Activated CD8-positive, alpha-beta memory T cell treated with anti-CD3 and anti-CD28 coated beads for 36 hours (primary cell): ENCODE data around the gene SNX25. TPM values are rescaled to one million over a fixed set of nuclear protein-coding genes. Genes with fewer than 3 reads are reported as not detected.
"Not testable (repeated sequence)": the region's sequence is repeated elsewhere in the genome, so short reads cannot be mapped to it uniquely, and the experiment has no call there.

Experiments
- CTCF ChIA-PET: fragments of 350-600 bp; sonication (Branson Sonifier 250); formaldehyde crosslinking; loops from one replicate; lab custom pipeline; 2021; ENCODE audit warnings: antibody characterized with exemption; lab: Charles Lee
- POLR2A ChIA-PET: fragments of 350-600 bp; sonication (Branson Sonifier 250); formaldehyde crosslinking; loops from one replicate; lab custom pipeline; 2021; ENCODE audit warnings: antibody characterized with exemption; lab: Charles Lee
- total RNA-seq, 2 experiments: library from RNA; stranded (reverse); gene quantifications; one replicate each; pipeline ENCODE4 v1.2.3, GENCODE V29; 2021

SNX25 gene
- total RNA-seq, 2 experiments from 2014 or later: 17.5 to 19.2 TPM

- CTCF ChIA-PET: no interaction called here
These were observed 37.1 kb downstream of the SNX25 start for GRCh38 chr4:185246453-185246852.

GRCh38 chr4:185247151-185247550 lies 37.8 kb downstream of the SNX25 start:
- CTCF ChIA-PET: no interaction called here
- POLR2A ChIA-PET: interaction anchor here (1.4 kb wide), 1 partner anchor 38 kb away, joined by 4 read pairs; the partner anchor contains the start of gene SNX25

More at GRCh38 chr4:185246453-185246852, 37.1 kb downstream of the SNX25 start:
- POLR2A ChIA-PET: interaction anchor here (1.4 kb wide), 1 partner anchor 37 kb away, joined by 4 read pairs; the partner anchor contains the start of gene SNX25

- POLR2A ChIA-PET: no interaction called here
- CTCF ChIA-PET: no interaction called here
These were observed 39.1 kb downstream of the SNX25 start for GRCh38 chr4:185248393-185249039.

- ChIA-PET POLR2A (no interaction called here), CTCF (no interaction called here)
These were observed 39.7 kb downstream of the SNX25 start for GRCh38 chr4:185249105-185249504.

GRCh38 chr4:185254434-185254833 lies 45.0 kb downstream of the SNX25 start:
- ChIA-PET POLR2A (no interaction called here), CTCF (no interaction called here)

GRCh38 chr4:185255868-185256267 lies 46.5 kb downstream of the SNX25 start:
- CTCF ChIA-PET: interaction anchor here (0.7 kb wide), 1 partner anchor 17 kb away, joined by 3 read pairs; no protein-coding TSS in a partner anchor

GRCh38 chr4:185256446-185256845 lies 47.0 kb downstream of the SNX25 start:
- ChIA-PET POLR2A (interaction anchor here (0.6 kb wide), 2 partner anchors 523 to 782 kb away, joined by 3 to 4 read pairs; partner anchors contain the start of gene IRF2), CTCF (no interaction called here)

More at GRCh38 chr4:185255868-185256267, 46.5 kb downstream of the SNX25 start:
- POLR2A ChIA-PET: interaction anchor here (0.6 kb wide), 2 partner anchors 523 to 782 kb away, joined by 3 to 4 read pairs; partner anchors contain the start of gene IRF2

GRCh38 chr4:185257086-185257485 lies 47.7 kb downstream of the SNX25 start:
- ChIA-PET POLR2A (no interaction called here), CTCF (no interaction called here)

GRCh38 chr4:185257694-185258093 lies 48.3 kb downstream of the SNX25 start:
- ChIA-PET CTCF (no interaction called here), POLR2A (no interaction called here)

- CTCF ChIA-PET, POLR2A ChIA-PET: not testable (repeated sequence)
These were observed 49.3 kb downstream of the SNX25 start for GRCh38 chr4:185258741-185259140.

- POLR2A ChIA-PET: no interaction called here
These were observed 50.3 kb downstream of the SNX25 start for GRCh38 chr4:185259719-185260118.

GRCh38 chr4:185261946-185262345 lies 52.5 kb downstream of the SNX25 start:
- POLR2A ChIA-PET: no interaction called here
- CTCF ChIA-PET: no interaction called here

More at GRCh38 chr4:185259719-185260118, 50.3 kb downstream of the SNX25 start:
- CTCF ChIA-PET: no interaction called here

GRCh38 chr4:185263419-185263818 lies 54.0 kb downstream of the SNX25 start:
- ChIA-PET CTCF (interaction anchor here (0.7 kb wide), 1 partner anchor 80 kb away, joined by 3 read pairs; no protein-coding TSS in a partner anchor), POLR2A (no interaction called here)

GRCh38 chr4:185265942-185266341 lies 56.5 kb downstream of the SNX25 start:
- CTCF ChIA-PET: interaction anchor here (0.7 kb wide), 1 partner anchor 57 kb away, joined by 3 read pairs; the partner anchor contains the start of gene SNX25
- POLR2A ChIA-PET: no interaction called here

- ChIA-PET POLR2A (no interaction called here), CTCF (no interaction called here)
These were observed 59.9 kb downstream of the SNX25 start for GRCh38 chr4:185269286-185269685.

- ChIA-PET POLR2A (no interaction called here), CTCF (no interaction called here)
These were observed 60.6 kb downstream of the SNX25 start for GRCh38 chr4:185270037-185270436.

GRCh38 chr4:185270885-185271284 lies 61.5 kb downstream of the SNX25 start:
- ChIA-PET POLR2A (no interaction called here), CTCF (no interaction called here)

GRCh38 chr4:185272245-185272644 lies 62.8 kb downstream of the SNX25 start:
- CTCF ChIA-PET: interaction anchor here (1.4 kb wide), 1 partner anchor 17 kb away, joined by 3 read pairs; no protein-coding TSS in a partner anchor
- POLR2A ChIA-PET: no interaction called here

GRCh38 chr4:185275501-185275900 lies 66.1 kb downstream of the SNX25 start:
- ChIA-PET CTCF (no interaction called here), POLR2A (no interaction called here)

- ChIA-PET CTCF (no interaction called here), POLR2A (no interaction called here)
These were observed 66.6 kb downstream of the SNX25 start for GRCh38 chr4:185276036-185276435.

- ChIA-PET CTCF (interaction anchor here (0.5 kb wide), 1 partner anchor 24 kb away, joined by 5 read pairs; no protein-coding TSS in a partner anchor), POLR2A (no interaction called here)
These were observed 69.3 kb downstream of the SNX25 start for GRCh38 chr4:185278716-185279115.
